ENCODE measurements around the gene NEDD4L.
A peak's percentile ranks its signal among the peaks of the same experiment; 100 is the strongest.
"Not testable (repeated sequence)": the region's sequence is repeated elsewhere in the genome, so short reads cannot be mapped to it uniquely, and the experiment has no call there.

NEDD4L gene

GRCh38 chr18:58407649-58408407 lies 363.8 kb downstream of the NEDD4L start:
- DNase-seq = no peak

GRCh38 chr18:58408665-58409064 lies 364.6 kb downstream of the NEDD4L start:
- DNase-seq = no peak

- no peak for DNase-seq
These were observed 365.9 kb downstream of the NEDD4L start for GRCh38 chr18:58409802-58410445.

DNA sequence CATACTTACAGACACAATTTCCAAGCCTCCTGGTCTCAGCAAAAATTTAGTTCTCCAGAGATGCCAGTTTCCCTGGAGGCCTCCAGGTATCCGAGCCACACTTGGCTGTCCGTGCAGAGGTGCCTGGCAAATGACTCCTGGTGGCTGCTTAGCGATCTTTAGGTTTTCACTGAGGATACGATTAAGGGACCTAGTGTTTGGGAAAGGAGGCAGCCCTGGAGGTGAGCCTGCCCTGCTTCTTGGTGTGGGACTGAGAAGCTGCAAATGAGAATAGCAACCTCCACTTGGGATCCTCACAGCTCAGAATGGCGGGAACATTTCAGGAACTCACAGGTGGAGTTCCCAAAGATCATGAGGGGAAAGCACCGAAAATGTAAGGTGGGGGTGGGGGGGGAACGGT lies 367.3 kb downstream of the NEDD4L start:
- DNase-seq = no peak

- DNase-seq = no peak
These were observed 369.0 kb downstream of the NEDD4L start for GRCh38 chr18:58412844-58413666.

GRCh38 chr18:58413667-58414628 lies 369.9 kb downstream of the NEDD4L start:
- no peak for DNase-seq

- no peak for DNase-seq
These were observed 372.1 kb downstream of the NEDD4L start for GRCh38 chr18:58416014-58416703.

DNA sequence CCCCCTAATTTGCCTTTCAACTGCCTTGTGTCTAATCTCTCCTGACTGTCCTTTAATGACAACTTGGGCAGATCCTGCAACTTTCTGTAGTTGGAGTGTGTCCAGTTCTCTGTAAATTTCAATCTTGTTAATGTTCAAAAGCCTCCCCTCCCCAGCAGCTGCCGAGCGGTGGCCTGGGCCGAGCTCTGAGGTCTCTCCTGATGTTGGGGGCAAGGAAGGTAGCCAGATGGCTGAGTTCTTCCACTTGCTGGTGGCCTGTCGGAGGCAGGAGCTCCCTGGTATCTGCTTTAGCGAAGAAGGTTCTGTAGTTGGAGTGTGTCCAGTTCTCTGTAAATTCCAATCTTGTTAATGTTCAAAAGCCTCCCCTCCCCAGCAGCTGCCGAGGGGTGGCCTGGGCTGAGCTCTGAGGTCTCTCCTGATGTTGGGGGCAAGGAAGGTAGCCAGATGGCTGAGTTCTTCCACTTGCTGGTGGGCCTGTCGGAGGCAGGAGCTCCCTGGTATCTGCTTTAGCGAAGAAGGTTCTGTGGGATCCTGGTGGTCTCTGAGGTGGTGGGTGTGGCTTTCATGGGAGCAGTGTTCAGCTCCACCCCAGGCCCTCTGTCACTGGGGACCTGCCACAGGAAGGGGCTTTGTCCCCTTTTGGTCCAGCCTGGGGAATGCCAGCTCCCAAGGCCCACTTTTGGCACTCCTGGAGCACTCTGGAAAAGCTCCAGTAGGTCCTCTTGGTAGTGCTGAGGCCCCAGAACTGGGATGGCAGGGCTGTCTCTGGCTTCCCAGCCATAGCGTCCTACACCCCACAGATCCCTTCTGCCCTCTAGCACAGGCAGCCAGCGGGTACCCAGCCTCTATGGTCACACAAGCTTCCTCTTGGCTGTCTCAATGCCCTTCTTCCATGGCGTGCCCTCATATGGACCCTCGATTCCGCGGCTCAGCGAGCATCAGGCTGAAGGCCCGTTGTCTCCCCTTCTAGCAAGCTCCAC lies 373.0 kb downstream of the NEDD4L start:
- no peak for DNase-seq

DNA sequence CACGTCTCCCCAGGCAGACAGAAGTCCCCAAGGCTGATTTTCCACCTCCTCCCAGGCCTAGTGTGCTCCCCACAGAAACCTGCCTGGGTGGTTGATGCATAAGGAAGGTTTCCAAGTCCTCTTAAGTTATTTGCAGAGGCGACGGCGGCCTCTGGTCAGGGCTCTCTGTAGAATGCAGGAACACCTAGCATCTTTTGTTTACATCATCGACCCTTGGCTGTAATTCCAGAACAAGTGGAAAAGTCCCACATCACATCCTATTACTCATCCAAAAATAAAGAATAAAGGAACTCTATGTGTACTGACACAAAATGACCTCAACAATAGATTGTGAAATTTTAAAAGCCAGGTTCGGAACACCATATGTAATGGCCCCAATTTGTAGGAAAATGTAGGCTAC lies 373.7 kb downstream of the NEDD4L start:
- no peak for DNase-seq

GRCh38 chr18:58418361-58418760 lies 374.3 kb downstream of the NEDD4L start:
- no peak for DNase-seq

DNA sequence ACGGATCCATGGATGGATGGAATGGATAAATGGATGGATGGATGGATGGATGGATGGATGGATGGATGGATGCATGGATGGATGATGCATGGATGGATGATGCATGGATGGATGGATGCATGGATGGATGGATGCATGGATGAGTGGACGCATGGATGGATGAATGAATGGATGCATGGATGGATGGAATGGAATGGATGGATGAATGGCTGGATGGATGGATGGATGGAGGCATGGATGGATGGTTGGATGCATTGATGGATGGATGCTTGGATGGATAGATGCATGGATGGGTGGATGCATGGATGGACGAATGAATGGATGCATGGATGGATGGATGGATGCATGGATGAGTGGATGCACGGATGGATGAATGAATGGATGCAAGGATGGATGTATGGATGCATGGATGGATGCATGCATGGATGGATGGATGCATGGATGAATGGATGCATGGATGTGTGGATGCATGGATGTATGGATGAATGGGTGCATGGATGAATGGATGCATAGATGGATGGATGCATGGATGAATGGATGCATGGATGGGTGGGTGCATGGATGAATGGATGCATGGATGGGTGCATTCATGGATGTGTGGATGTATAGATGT lies 375.7 kb downstream of the NEDD4L start:
- DNase-seq = no peak

GRCh38 chr18:58426611-58427010 lies 382.6 kb downstream of the NEDD4L start:
- DNase-seq = peak; percentile 31 to 73

DNA sequence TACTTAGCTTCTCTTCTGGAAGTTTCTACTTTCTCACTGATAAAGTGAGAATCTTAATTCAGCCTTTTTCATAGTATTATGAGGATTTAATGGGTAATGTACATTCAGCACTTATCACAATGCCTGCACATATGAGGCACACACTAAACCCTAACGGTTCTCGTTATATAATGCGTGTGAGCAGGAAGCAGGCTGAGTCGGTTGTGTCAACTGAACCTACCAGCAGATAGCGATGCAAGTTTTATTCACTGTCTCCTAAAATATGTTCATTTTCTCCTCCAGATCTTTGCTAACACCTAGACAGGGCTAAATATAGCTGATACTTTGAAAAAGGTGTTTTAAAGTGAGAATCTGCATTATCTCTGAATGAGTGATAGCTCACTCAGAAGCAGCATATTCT lies 383.3 kb downstream of the NEDD4L start:
- no peak for DNase-seq

DNA sequence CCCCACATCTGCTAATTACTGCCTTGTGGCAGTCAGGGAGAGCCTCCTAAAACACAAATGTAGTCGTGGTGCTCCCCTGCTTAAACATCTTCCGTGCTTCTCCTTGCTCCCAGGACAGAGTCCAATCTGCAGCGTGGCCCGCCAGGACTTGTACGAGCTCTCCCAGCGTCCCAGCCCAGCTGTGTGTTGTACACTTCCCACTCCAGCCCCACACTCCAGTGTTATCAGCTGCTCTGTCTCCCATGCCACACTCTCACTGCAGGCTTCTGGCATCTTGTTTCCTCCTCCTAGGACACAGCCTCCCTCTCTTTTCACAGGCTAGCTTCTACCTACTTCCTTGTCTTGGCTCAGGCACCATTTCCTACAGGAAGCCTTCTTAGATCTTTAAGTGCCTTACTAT lies 385.4 kb downstream of the NEDD4L start:
- no peak for DNase-seq

DNA sequence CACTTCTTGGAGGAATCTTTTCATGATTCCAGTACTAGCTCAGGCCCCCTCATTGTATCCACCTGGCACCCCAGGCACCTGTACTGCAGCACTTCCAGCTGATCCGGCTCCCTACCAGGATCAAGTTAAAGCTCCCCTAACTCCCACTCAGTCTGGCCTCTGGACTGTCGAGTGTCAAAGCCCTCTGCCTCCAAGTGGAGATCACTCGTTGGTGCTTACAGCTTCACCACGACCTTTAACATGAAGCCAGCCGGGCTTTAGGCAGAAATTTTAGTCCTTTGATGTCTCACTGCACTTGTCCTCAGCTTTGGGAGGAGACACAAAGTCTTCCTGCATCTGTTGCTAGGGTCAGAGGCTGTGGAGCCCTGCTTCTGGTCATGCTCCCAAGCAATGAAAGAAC lies 387.2 kb downstream of the NEDD4L start:
- DNase-seq = no peak

- no peak for DNase-seq
These were observed 388.2 kb downstream of the NEDD4L start for GRCh38 chr18:58432050-58432727.

- not testable (repeated sequence) for DNase-seq
These were observed 391.4 kb downstream of the NEDD4L start for GRCh38 chr18:58435221-58436005.

DNA sequence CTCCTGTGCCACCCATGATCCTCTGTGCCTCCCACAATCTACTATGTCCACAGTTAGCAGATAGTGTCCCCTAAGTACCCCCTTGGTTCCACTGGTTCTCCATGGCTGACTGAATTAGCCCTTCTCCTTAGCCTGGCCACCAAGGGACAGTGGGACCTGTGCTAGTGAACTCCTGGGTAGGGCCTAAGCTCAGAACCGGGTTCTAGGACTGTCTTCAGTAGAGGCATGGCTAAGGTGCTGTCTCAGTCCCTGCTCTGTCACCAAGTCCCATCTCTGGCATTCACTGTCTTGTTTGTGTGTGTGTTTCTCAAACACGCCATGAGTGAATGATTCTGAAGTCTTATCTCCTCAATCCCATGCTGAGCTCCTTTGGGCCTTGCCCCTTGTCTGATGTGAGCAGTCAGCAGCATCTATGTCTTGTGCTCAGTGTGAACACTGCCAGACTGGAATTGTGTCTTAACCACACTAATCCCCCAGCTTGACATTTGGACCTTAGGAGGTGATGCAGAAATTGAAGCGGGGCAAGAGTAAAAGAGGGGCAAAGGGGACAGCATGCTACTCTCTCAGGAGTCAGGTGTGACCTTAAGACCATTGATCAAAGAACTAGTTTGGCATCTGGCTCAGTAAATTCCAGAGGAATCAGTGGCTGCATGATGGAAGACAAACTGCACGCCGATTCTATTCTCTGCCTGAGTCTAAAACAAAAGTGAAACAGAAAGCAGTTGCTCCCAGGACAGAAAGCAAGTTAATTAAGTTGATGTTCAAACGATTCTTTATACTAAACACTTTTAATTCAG lies 394.3 kb downstream of the NEDD4L start:
- peak; percentile 4 to 12 for DNase-seq
